Thyroid gland (tissue), 4 donors: ENCODE results near the gene MRGPRF.

Source experiments
- POLR2A ChIP-seq, 2 donors: fragments of 450-650 bp; IDR thresholded peaks; one replicate each; pipeline ENCODE4 v1.6.1; 2017; ENCODE audit warnings: antibody characterized with exemption in 2 of 2, mild to moderate bottlenecking in 2 of 2, moderate library complexity in 1 of 2
- TF ChIP-seq, protein P1 (sequence below), 6 experiments: fragments of 200-600 bp in 3 of 6; fragments of 450-650 bp in 3 of 6; sonication (generic) in 3 of 6; IDR thresholded peaks; one replicate each; pipeline ENCODE4 v1.5.1; 2016 to 2019; ENCODE audit warnings: antibody characterized with exemption in 6 of 6, mild to moderate bottlenecking in 2 of 6, inconsistent platforms in 1 of 6, moderate library complexity in 1 of 6

DNA sequence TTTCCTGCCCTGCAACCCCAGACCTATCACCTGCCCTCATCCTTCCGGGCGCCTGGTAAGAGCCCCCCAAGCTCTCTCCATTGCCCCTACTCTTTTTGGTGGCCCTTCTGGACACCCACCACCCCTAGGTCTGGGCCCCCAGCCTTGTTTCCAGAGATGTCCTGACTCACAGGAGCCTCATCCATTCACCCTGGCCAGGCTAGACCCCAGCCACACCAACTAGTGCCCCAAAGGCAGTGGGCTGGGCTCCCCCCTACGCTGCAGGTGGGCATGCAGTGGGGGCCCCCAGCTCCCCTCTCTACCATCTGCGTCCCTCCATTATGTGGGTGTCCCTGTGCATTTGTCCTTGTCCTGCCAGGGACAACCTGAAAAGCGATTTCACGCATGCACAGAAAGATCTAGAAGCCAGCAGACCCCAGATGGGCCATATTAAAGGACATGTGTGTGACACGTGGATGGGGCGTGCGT lies 1.4 kb downstream of the MRGPRF start:
- TF ChIP-seq, protein P1, sequence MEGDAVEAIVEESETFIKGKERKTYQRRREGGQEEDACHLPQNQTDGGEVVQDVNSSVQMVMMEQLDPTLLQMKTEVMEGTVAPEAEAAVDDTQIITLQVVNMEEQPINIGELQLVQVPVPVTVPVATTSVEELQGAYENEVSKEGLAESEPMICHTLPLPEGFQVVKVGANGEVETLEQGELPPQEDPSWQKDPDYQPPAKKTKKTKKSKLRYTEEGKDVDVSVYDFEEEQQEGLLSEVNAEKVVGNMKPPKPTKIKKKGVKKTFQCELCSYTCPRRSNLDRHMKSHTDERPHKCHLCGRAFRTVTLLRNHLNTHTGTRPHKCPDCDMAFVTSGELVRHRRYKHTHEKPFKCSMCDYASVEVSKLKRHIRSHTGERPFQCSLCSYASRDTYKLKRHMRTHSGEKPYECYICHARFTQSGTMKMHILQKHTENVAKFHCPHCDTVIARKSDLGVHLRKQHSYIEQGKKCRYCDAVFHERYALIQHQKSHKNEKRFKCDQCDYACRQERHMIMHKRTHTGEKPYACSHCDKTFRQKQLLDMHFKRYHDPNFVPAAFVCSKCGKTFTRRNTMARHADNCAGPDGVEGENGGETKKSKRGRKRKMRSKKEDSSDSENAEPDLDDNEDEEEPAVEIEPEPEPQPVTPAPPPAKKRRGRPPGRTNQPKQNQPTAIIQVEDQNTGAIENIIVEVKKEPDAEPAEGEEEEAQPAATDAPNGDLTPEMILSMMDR (IDR thresholded peaks at IDR 0.05), result no peak
- TF ChIP-seq POLR2A (IDR thresholded peaks at IDR 0.05), result no peak
